Effector memory CD4-positive, alpha-beta T cell (primary cell): ENCODE results near the gene OTUD3.
"Not testable (repeated sequence)": the region's sequence is repeated elsewhere in the genome, so short reads cannot be mapped to it uniquely, and the experiment has no call there.

Source experiments
- DNase-seq, 3 donors: peaks; one replicate each; pipeline ENCODE4 v3.0.0-alpha.2; 2020
- H3K27ac ChIP-seq: 2 replicates; pipeline ENCODE4 v1.7.0; 2013; ENCODE audit warnings: mild to moderate bottlenecking, low read length, moderate library complexity; ENCODE audit not compliant: insufficient read depth, poor library complexity, severe bottlenecking
- H3K27me3 ChIP-seq: replicated peaks from 2 replicates; pipeline ENCODE4 v1.7.0; 2013; ENCODE audit warnings: mild to moderate bottlenecking, low read length; ENCODE audit not compliant: insufficient read depth, control insufficient read depth, poor library complexity, severe bottlenecking
- H3K36me3 ChIP-seq: 2 replicates; pipeline ENCODE4 v1.7.0; 2013; ENCODE audit warnings: mild to moderate bottlenecking, low read length, moderate library complexity; ENCODE audit not compliant: control insufficient read depth, insufficient read depth
- H3K4me1 ChIP-seq: 2 replicates; pipeline ENCODE4 v1.7.0; 2013; ENCODE audit warnings: low read length, mild to moderate bottlenecking; ENCODE audit not compliant: control insufficient read depth, insufficient read depth, poor library complexity, severe bottlenecking
- H3K4me3 ChIP-seq: 2 replicates; pipeline ENCODE4 v1.7.0; 2013; ENCODE audit warnings: low read length, low read depth, mild to moderate bottlenecking; ENCODE audit not compliant: insufficient read depth, poor library complexity, severe bottlenecking
- H3K9me3 ChIP-seq: 2 replicates; pipeline ENCODE4 v1.7.0; 2013; ENCODE audit warnings: mild to moderate bottlenecking, low read length, moderate library complexity; ENCODE audit not compliant: control insufficient read depth

Gene OTUD3

GRCh38 chr1:19866758-19867157 is 15.4 kb upstream of the OTUD3 start:
- Histone ChIP-seq H3K27me3 (peaks cover 4% of the 10 kb centered on the region), H3K4me1 (no peaks in the 10 kb centered on the region), H3K9me3 (no peaks in the 10 kb centered on the region), H3K27ac (no peak overlapping the region), H3K4me3 (no peak overlapping the region), H3K36me3 (no peaks in the 10 kb centered on the region)
- DNase-seq: no peak

- not testable (repeated sequence) for H3K27ac ChIP-seq, DNase-seq, H3K27me3 ChIP-seq, H3K4me1 ChIP-seq, H3K4me3 ChIP-seq, H3K9me3 ChIP-seq, H3K36me3 ChIP-seq
These were observed 13.6 kb upstream of the OTUD3 start for GRCh38 chr1:19868575-19868974.

DNA sequence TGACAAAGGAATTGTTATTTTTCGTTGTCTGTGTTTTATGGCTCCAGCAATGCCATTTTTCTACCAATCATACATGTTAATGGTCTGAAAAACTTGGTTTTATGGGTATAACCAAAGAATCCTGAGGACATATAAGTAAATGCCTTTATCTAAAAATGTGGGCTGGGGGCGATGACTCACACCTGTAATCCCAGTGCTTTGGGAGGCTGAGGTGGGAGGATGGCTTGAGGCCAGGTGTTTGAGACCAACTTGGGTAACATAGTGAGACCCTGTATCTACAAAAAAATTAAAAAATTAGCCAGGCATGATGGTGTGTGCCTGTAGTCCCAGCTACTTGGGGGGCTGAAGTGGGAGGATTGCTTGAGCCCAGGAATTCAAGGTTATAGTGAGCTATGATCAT is 12.7 kb upstream of the OTUD3 start:
- not testable (repeated sequence) for H3K27ac ChIP-seq, DNase-seq, H3K4me3 ChIP-seq, H3K36me3 ChIP-seq, H3K27me3 ChIP-seq, H3K4me1 ChIP-seq, H3K9me3 ChIP-seq

DNA sequence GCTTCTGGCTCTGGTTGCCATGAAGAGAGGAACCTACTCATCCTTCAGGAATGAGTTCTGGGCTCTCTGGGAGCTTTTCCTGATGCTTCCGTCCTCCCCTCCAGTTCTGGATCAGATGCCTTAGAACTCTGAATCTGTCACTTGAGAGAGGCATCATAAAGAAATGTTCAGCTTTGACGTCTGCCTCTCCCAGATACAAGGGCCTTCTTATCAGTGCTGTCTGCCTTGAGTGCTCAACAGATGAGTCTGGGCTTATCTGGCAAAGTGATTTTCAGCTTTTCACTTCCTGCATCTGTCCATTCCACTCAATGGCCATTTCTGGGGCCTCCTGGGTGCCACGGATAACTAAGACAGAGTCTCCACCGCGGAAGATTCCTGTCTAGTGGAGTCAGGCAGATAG is 12.3 kb upstream of the OTUD3 start:
- H3K4me3 ChIP-seq: no peak overlapping the region
- no peak overlapping the region for H3K27ac ChIP-seq
- no peaks in the 10 kb centered on the region for H3K4me1 ChIP-seq
- H3K36me3 ChIP-seq: no peaks in the 10 kb centered on the region
- DNase-seq: no peak
- peaks cover 4% of the 10 kb centered on the region for H3K27me3 ChIP-seq
- H3K9me3 ChIP-seq: no peaks in the 10 kb centered on the region

GRCh38 chr1:19872190-19872589 is 10.0 kb upstream of the OTUD3 start:
- no peaks in the 10 kb centered on the region for H3K4me1 ChIP-seq
- H3K4me3 ChIP-seq: no peak overlapping the region
- DNase-seq: no peak

DNA sequence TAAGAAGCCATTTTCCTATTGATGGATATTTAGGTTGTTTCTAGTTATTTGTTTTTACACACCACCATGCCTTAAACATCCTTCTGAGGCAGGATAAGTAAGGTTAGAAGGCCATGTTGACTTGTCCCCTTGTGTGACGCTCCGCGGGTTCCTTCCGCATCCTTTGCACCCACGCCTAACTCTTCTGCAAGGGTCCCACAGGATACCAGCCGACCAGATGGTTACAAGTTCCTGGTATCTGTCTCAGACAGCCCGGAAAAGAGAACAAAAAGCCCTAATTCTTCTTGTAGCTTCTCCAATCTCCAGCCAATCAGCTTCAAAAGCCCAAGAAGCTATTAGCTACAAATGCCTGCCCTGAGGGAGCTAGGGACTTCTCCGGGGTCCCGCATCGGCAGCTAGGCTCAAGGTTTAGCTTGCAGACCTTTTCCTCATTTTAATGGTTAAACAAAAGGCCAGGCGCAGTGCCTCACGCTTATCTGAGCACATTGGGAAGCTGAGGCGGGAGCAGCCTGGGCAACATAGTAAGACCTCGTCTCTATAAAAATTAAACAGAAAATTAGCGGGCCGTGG is 4.9 kb upstream of the OTUD3 start:
- Histone ChIP-seq H3K27me3 (no peaks in the 10 kb centered on the region), H3K9me3 (no peaks in the 10 kb centered on the region), H3K36me3 (no peaks in the 10 kb centered on the region), H3K27ac (no peak overlapping the region), H3K4me3 (no peak overlapping the region), H3K4me1 (no peaks in the 10 kb centered on the region)
- no peak for DNase-seq

More at GRCh38 chr1:19872190-19872589, 10.0 kb upstream of the OTUD3 start:
- Histone ChIP-seq H3K27me3 (peaks cover 4% of the 10 kb centered on the region), H3K9me3 (no peaks in the 10 kb centered on the region), H3K36me3 (no peaks in the 10 kb centered on the region), H3K27ac (no peak overlapping the region)

- peaks cover 2% of the 10 kb centered on the region for H3K4me1 ChIP-seq
- H3K27me3 ChIP-seq: no peaks in the 10 kb centered on the region
- no peaks in the 10 kb centered on the region for H3K36me3 ChIP-seq
- no peak overlapping the region for H3K27ac ChIP-seq
- DNase-seq: no peak
- no peaks in the 10 kb centered on the region for H3K9me3 ChIP-seq
- no peak overlapping the region for H3K4me3 ChIP-seq
These were observed 4.2 kb upstream of the OTUD3 start for GRCh38 chr1:19877821-19878636.

GRCh38 chr1:19878637-19878985 is 3.6 kb upstream of the OTUD3 start:
- no peaks in the 10 kb centered on the region for H3K27me3 ChIP-seq
- no peak for DNase-seq
- peaks cover 8% of the 10 kb centered on the region for H3K4me1 ChIP-seq
- H3K27ac ChIP-seq: no peak overlapping the region
- H3K9me3 ChIP-seq: no peaks in the 10 kb centered on the region
- H3K4me3 ChIP-seq: no peak overlapping the region
- H3K36me3 ChIP-seq: no peaks in the 10 kb centered on the region

- H3K27ac ChIP-seq: no peak overlapping the region
- DNase-seq: no peak
- H3K27me3 ChIP-seq: no peaks in the 10 kb centered on the region
- peaks cover 10% of the 10 kb centered on the region for H3K4me1 ChIP-seq
- H3K36me3 ChIP-seq: no peaks in the 10 kb centered on the region
- no peaks in the 10 kb centered on the region for H3K9me3 ChIP-seq
- H3K4me3 ChIP-seq: no peak overlapping the region
These were observed 3.0 kb upstream of the OTUD3 start for GRCh38 chr1:19879227-19879626.

DNA sequence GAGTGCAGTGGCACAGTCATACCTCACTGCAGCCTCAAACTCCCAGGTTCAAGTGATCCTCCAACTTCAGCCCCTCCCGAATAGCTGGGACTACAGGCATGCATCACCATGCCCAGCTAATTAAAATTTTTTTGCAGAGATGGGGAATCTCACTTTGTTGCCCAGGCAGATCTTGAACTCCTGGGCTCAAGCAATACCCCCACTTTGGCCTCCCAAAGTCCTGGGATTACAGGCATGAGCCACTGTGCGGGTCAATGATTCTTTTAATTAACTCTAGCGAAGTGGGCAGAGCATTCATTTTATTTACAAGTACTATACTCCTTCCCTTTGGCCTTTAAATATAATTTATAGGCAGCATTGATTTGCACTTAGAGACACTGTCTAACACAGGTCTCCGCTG is 2.5 kb upstream of the OTUD3 start:
- no peaks in the 10 kb centered on the region for H3K27me3 ChIP-seq
- no peaks in the 10 kb centered on the region for H3K36me3 ChIP-seq
- no peaks in the 10 kb centered on the region for H3K9me3 ChIP-seq
- no peak overlapping the region for H3K27ac ChIP-seq
- H3K4me1 ChIP-seq: peaks cover 10% of the 10 kb centered on the region
- no peak overlapping the region for H3K4me3 ChIP-seq
- no peak for DNase-seq
